ENCODE measurements around the gene CLDN5. TPM values are rescaled to one million over a fixed set of nuclear protein-coding genes. Genes with fewer than 3 reads are reported as not detected.

The CLDN5 gene
- total and polyA plus RNA-seq, 11 donors, result 16.8 to 79.0 (median 38.1) TPM

DNA sequence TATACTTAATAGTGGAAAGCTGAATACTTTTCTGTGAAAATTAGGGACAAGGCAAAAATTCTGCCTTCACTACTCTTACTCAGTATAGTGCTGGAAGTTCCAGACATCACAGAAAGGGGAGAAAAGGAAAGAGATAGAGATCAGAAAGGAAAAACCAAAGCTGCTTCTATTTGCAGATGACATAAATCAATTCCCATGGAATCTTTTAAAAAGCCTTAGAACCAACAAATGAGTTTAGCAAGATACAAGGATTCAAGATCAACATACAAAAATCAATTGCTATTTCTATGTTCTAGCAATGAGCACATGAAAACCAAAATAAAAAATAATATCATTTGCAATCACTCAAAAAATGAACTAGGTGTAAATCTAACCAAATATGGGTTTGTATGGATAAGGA, 16.2 kb upstream of the CLDN5 start:
- Histone ChIP-seq H3K27me3 (peaks cover 0 to 4% (median 0%) of the 10 kb centered on the region in 9 donors), H3K9me3 (no peaks in the 10 kb centered on the region), H3K4me1 (peaks cover 0 to 9% (median 1%) of the 10 kb centered on the region in 12 donors), H3K36me3 (no peaks in the 10 kb centered on the region), H3K27ac (no peak overlapping the region), H3K4me3 (no peak overlapping the region)
- no peak for TF ChIP-seq POLR2A (IDR thresholded peaks at IDR 0.05)
- TF ChIP-seq, protein P1, sequence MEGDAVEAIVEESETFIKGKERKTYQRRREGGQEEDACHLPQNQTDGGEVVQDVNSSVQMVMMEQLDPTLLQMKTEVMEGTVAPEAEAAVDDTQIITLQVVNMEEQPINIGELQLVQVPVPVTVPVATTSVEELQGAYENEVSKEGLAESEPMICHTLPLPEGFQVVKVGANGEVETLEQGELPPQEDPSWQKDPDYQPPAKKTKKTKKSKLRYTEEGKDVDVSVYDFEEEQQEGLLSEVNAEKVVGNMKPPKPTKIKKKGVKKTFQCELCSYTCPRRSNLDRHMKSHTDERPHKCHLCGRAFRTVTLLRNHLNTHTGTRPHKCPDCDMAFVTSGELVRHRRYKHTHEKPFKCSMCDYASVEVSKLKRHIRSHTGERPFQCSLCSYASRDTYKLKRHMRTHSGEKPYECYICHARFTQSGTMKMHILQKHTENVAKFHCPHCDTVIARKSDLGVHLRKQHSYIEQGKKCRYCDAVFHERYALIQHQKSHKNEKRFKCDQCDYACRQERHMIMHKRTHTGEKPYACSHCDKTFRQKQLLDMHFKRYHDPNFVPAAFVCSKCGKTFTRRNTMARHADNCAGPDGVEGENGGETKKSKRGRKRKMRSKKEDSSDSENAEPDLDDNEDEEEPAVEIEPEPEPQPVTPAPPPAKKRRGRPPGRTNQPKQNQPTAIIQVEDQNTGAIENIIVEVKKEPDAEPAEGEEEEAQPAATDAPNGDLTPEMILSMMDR (IDR thresholded peaks at IDR 0.05), result no peak
- no peak for ATAC-seq
- DNase-seq, result no peak
- intact Hi-C loops (cut with DNase I), result no loop called here

DNA sequence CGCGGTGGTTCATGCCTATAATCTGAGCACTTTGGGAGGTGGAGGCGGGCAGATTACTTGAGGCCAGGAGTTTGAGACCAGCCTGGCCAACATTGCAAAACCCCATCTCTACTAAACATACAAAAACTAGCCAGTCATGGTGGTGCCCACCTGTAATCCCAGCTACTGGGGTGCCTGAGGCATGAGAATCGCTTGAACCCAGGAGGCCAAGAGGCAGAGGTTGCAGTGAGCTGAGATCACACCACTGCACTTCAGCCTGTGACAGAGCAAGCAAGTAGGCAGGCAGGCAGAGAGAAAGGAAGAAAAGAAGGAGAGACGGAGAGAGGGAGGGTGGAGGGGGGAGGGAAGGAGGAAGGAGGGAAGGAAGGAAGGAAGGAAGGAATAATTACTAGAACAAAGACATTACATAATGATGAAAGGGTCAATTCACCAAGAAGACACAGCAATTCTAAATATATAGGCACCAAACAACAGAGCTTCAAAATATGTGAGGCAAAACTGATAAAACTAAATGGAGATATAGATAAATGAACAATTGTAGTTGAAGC, 13.8 kb upstream of the CLDN5 start:
- Histone ChIP-seq H3K27me3 (peaks cover 0 to 4% (median 0%) of the 10 kb centered on the region in 9 donors), H3K9me3 (no peaks in the 10 kb centered on the region), H3K27ac (no peak overlapping the region), H3K4me3 (no peak overlapping the region), H3K36me3 (no peaks in the 10 kb centered on the region), H3K4me1 (peaks cover 0 to 4% (median 0%) of the 10 kb centered on the region in 12 donors)
- DNase-seq (no peak), ATAC-seq (no peak)
- WGBS, 4 donors, result 86 to 88% (median 87%) methylated on average over 5 of the region's 5 CpGs
- TF ChIP-seq, protein P1 (IDR thresholded peaks at IDR 0.05), result no peak
- intact Hi-C loops (cut with DNase I), result no loop called here

DNA sequence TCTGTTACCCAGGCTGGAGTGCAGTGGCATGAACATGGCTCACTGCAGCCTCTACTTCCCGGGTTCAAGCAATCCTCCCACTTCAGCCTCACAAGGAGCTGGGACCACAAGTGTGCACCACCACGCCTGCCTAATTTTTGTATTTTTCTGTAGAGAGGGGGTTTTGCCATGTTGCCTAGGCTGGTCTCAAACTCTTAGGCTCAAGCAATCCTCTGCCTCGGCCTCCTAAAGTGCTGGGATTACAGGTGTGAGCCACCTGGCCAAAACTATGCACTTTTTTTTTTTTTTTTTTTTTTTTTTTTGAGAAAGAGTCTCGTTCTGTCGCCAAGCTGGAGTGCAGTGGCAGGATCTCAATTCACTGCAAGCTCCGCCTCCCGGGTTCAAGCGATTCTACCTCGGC, 12.4 kb upstream of the CLDN5 start:
- H3K4me1 ChIP-seq, result peaks cover 0 to 4% (median 0%) of the 10 kb centered on the region in 12 donors
- H3K36me3 ChIP-seq, result no peaks in the 10 kb centered on the region
- intact Hi-C loops (cut with DNase I), result no loop called here
- TF ChIP-seq, protein P1 (IDR thresholded peaks at IDR 0.05), result no peak
- no peak for TF ChIP-seq POLR2A (IDR thresholded peaks at IDR 0.05)
- H3K27ac ChIP-seq, result no peak overlapping the region
- peaks cover 0 to 4% (median 0%) of the 10 kb centered on the region in 9 donors for H3K27me3 ChIP-seq
- DNase-seq (no peak), ATAC-seq (no peak)
- no peaks in the 10 kb centered on the region for H3K9me3 ChIP-seq
- WGBS, 4 donors, result 91 to 94% (median 93%) methylated on average over 9 of the region's 9 CpGs
- H3K4me3 ChIP-seq, result no peak overlapping the region

DNA sequence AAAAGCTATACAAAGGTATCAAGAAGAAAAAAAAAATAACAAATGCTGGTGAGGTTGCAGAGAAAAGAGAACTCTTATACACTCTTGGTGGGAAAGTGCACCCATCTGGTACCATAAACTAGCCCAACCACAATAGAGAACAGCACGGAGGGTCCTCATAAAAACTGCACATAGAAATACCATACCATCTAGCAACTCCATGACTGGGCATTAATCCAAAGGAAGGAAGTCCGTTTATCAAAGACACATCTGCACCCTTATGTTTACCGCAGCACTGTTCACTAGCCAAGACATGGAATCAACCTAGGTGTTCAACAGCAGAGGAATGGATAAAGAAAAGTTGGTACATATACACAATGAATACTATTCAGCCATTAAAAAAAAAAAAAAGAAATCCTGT, 10.8 kb upstream of the CLDN5 start:
- intact Hi-C loops (cut with DNase I), result no loop called here
- H3K36me3 ChIP-seq, result no peaks in the 10 kb centered on the region
- H3K9me3 ChIP-seq, result no peaks in the 10 kb centered on the region
- WGBS, 4 donors, result 41 to 59% (median 52%) methylated on average over 3 of the region's 3 CpGs
- TF ChIP-seq POLR2A (IDR thresholded peaks at IDR 0.05), result no peak
- TF ChIP-seq, protein P1 (IDR thresholded peaks at IDR 0.05), result no peak
- ATAC-seq, result no peak
- H3K4me3 ChIP-seq, result no peak overlapping the region
- DNase-seq, result no peak
- H3K27me3 ChIP-seq, result peaks cover 0 to 4% (median 0%) of the 10 kb centered on the region in 9 donors
- no peak overlapping the region for H3K27ac ChIP-seq
- peaks cover 0 to 4% (median 0%) of the 10 kb centered on the region in 12 donors for H3K4me1 ChIP-seq

Measured in heart left ventricle (tissue), 16 donors.